Liver (tissue), 10 donors: ENCODE results near the gene CAV1. TPM values are rescaled to one million over a fixed set of nuclear protein-coding genes. Genes with fewer than 3 reads are reported as not detected.

Experiments used
- DNase-seq: peaks from one replicate; pipeline ENCODE4 v3.0.0-alpha.2; 2017; ENCODE audit warnings: low spot score
- H3K27ac ChIP-seq, 2 donors: one replicate each; pipeline ENCODE4 v1.7.0; 2013; ENCODE audit warnings: inconsistent platforms in 2 of 2, low read length in 2 of 2, control low read depth in 1 of 2, low read depth in 1 of 2, mild to moderate bottlenecking in 1 of 2
- H3K27me3 ChIP-seq, 4 donors: one replicate each; pipeline versions ENCODE4 v1.6.1 to v1.7.0; 2013; ENCODE audit warnings: low read length in 3 of 4, inconsistent platforms in 1 of 4, mild to moderate bottlenecking in 1 of 4, moderate library complexity in 1 of 4; ENCODE audit not compliant: control insufficient read depth in 4 of 4, insufficient read depth in 4 of 4
- H3K36me3 ChIP-seq, 4 donors: one replicate each; pipeline versions ENCODE4 v1.6.1 to v1.7.0; 2013; ENCODE audit warnings: low read length in 3 of 4, mild to moderate bottlenecking in 3 of 4, low read depth in 1 of 4, moderate library complexity in 1 of 4; ENCODE audit not compliant: control insufficient read depth in 4 of 4, insufficient read depth in 3 of 4
- H3K4me1 ChIP-seq, 4 donors: one replicate each; pipeline versions ENCODE4 v1.6.1 to v1.7.0; 2013; ENCODE audit warnings: low read length in 3 of 4, mild to moderate bottlenecking in 3 of 4, moderate library complexity in 1 of 4; ENCODE audit not compliant: control insufficient read depth in 4 of 4, insufficient read depth in 4 of 4
- H3K4me3 ChIP-seq, 3 donors: one replicate each; pipeline versions ENCODE4 v1.6.1 to v1.7.0; 2013; ENCODE audit warnings: low read length in 3 of 3, control low read depth in 1 of 3, low read depth in 1 of 3, mild to moderate bottlenecking in 1 of 3
- H3K9ac ChIP-seq, 2 donors: one replicate each; pipeline ENCODE4 v1.7.0; 2013; ENCODE audit warnings: low read length in 2 of 2, mild to moderate bottlenecking in 2 of 2, moderate library complexity in 2 of 2, control low read depth in 1 of 2, low read depth in 1 of 2
- H3K9me3 ChIP-seq, 4 donors: one replicate each; pipeline versions ENCODE4 v1.6.1 to v1.7.0; 2013; ENCODE audit warnings: low read length in 3 of 4; ENCODE audit not compliant: control insufficient read depth in 4 of 4
- YY1 ChIP-seq: IDR thresholded peaks from 2 replicates; pipeline ENCODE4 v1.6.1; 2016; ENCODE audit warnings: antibody characterized with exemption, mild to moderate bottlenecking
- WGBS: extraction: QIAGEN DNeasy Blood & Tissue Kit; methylation state at CpG from one replicate; pipeline ENCODE4 v1.1.7; 2013; 5-methylcytosine and 5-hydroxymethylcytosine counted together
- polyA plus RNA-seq, 2 donors: library from polyadenylated mRNA; stranded (reverse) in 1 of 2; unstranded in 1 of 2; fragments of 200-250 nt in 1 of 2; fragments of >200 nt in 1 of 2; fragmentation: Nextera tagmentation in 1 of 2; extraction: Ambion mirVana in 1 of 2; gene quantifications; one replicate each; pipeline versions ENCODE4 v1.2.1 to v1.2.3, GENCODE V29; 2013 to 2015
- small RNA-seq: library from RNA; depleted of rRNA; stranded (forward); fragments of <200 nt; gene quantifications from one replicate; pipeline ENCODE3, GENCODE V24; 2014
- total RNA-seq, 2 donors: library from RNA; depleted of rRNA; stranded (reverse); fragments of >200 nt; gene quantifications; one replicate each; pipeline ENCODE4 v1.2.3, GENCODE V29; 2014
- donor health status: healthy.
- donor health status: healthy.
- donor health status: healthy.
- donor health status: healthy.
- donor health status: healthy.

Gene CAV1
- total and polyA plus RNA-seq, 4 donors, result 9.9 to 13.4 (median 11.6) TPM

DNA sequence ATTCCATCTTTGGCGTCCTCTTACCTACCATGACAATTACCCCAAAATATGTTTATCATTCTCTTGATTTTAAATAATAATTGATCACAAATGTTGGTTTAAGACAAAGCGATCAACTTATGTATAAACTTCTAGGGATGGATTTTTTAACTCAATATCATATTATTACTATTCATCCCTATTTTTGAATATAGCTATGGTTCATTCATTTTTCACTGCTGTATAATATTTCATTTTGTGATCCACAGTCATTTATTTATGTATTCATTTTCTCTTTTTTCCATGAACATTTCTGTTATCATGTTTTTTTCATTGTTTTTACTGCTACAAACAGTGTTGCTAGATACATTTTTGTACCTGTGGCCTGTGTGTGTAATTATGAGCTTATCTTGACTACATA, 85.9 kb downstream of the CAV1 start:
- Histone ChIP-seq H3K27me3 (no peaks in the 10 kb centered on the region), H3K9me3 (no peaks in the 10 kb centered on the region), H3K36me3 (no peaks in the 10 kb centered on the region), H3K4me3 (no peak overlapping the region), H3K27ac (no peak overlapping the region), H3K9ac (no peak overlapping the region), H3K4me1 (peaks cover 0 to 7% (median under 1%) of the 10 kb centered on the region in 4 donors)
- no peak for TF ChIP-seq YY1
- 94% methylated on average over 2 of the region's 2 CpGs for WGBS
- DNase-seq, result no peak

Small RNA genes lying within 50 kb of the gene (small RNA-seq; reads per million reads assigned to genes)
- not detected for gene AC006159.2

Other genes with a start within 250 kb of the CAV1 start
- 10 to 100 TPM in 1 of 2 donors, 1 to 10 TPM in 1; 6.8 to 16.2 TPM for gene CAV2, start 25.3 kb upstream of the CAV1 start, total RNA-seq
- 10 to 100 TPM; 23.6 to 29.7 TPM for gene CAV2, start 25.3 kb upstream of the CAV1 start, polyA plus RNA-seq
- gene MET, start 147.2 kb downstream of the CAV1 start, total RNA-seq, result 10 to 100 TPM; 39.9 to 41.9 TPM
- gene MET, start 147.2 kb downstream of the CAV1 start, polyA plus RNA-seq, result 10 to 100 TPM; 10.2 to 10.9 TPM